ENCODE data around the gene ZNF546. TPM values are rescaled to one million over a fixed set of nuclear protein-coding genes. Genes with fewer than 3 reads are reported as not detected.

ZNF546 gene
- total RNA-seq, 2 donors from 2014 or later: 2.5 to 2.7 TPM

DNA sequence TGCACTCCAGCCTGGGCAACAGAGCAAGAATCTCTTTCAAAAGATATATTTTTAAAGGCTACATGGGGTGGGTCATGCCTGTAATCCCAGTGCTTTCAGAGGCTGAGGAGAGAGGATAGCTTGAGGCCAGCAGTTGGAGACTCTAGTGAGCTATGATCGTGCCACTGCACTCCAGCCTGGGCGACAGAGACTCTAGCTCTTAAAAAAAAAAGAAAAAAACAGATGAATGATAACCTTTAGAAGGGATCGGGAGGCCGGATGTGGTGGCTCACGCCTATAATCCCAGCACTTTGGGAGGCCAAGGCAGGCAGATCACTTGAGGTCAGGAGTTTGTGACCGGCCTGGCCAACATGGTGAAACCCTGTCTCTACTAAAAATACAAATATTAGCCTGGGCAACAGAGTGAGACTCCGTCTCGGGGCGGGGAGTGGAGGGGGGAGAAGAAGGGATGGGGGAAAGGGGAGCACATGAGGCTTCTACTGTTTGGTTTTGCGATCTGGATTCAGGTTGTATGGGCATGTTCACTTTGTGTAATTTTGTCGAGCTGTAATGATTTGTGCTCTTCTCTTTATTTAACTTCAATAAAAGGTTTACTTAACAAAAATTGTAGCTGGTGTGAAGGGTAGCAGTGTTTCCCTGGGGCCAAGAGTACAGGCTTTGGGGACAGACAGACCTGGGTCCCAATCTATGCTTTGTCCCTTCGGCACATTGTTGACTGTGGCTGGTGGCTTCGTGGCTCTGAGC is 27.0 kb upstream of the ZNF546 start:
- Mint-ChIP-seq H3K36me3 (ENCODE audit: low read depth) (peaks cover 13% of the 10 kb centered on the region), H3K27ac (peak overlapping the region; percentile 100), H3K4me1 (peaks cover 49% of the 10 kb centered on the region), H3K27me3 (no peaks in the 10 kb centered on the region), H3K4me3 (peak overlapping the region; percentile 99)
- no peak for ATAC-seq
- no peaks in the 10 kb centered on the region for H3K9me3 ChIP-seq (ENCODE audit: control insufficient read depth, low read length, poor library complexity, severe bottlenecking)
- no peak for DNase-seq

DNA sequence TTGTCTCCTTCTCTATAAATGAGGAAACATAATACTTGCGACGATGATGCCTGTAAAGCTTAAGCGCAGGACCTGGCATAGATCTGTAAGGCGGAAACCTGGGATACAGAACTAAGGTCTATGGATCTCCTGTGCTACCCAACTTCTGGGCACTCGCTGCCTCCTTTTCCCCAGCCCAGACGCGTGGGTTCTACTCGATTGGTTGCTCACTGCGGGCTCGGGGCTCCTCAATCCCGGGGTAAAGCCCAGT is 26.5 kb upstream of the ZNF546 start:
- Mint-ChIP-seq H3K36me3 (ENCODE audit: low read depth) (peaks cover 14% of the 10 kb centered on the region), H3K4me3 (peak overlapping the region; percentile 99), H3K27me3 (no peaks in the 10 kb centered on the region), H3K4me1 (peaks cover 49% of the 10 kb centered on the region), H3K27ac (peak overlapping the region; percentile 100)
- no peaks in the 10 kb centered on the region for H3K9me3 ChIP-seq (ENCODE audit: control insufficient read depth, low read length, poor library complexity, severe bottlenecking)
- ATAC-seq (peak; percentile 28), DNase-seq (no peak)

DNA sequence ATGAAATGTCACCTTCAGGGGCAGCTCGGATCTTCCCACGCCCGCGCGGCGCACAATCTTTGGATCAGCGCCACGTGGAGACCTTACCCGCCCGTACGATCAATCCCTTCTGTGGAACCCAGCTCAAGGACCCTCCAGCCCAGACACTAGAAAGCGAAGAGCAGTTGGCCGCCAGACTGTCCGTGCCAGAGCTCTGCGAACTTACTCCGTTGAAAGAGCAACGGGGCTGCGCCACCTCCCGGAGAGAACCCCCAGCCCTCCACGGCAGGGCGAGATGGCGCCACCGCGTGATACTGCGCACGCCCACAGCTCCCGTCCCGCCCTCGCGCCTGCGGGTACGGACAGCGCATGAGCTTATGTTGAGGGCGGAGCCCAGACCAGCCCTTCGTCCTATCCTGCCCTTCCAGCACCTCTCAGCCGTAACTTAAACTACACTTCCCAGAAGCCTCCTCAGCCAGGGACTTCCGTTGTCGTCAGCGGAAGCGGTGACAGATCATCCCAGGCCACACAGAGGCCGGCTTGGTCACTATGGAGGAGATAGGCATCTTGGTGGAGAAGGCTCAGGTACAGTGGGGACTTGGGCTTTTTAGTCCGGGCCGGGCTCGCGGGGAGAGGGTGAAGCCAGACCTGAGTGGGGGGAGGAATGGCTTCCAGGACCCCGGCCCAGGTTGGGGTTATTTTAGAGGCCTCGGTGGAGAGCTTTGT is 26.0 kb upstream of the ZNF546 start, which contains the start of gene PSMC4:
PSMC4 (plus strand) TSS at position 491 of the 705 bp plus-strand sequence; CDS start at position 529, 38 bp downstream.
- H3K4me1 Mint-ChIP-seq: peaks cover 49% of the 10 kb centered on the region
- H3K36me3 Mint-ChIP-seq (ENCODE audit: low read depth): peaks cover 18% of the 10 kb centered on the region
- ATAC-seq (peak; percentile 96), DNase-seq (peak; percentile 96 to 98 (median 97))
- peak within 1 kb of the TSS; percentile 100 for H3K27ac Mint-ChIP-seq
- peak within 1 kb of the TSS; percentile 99 for H3K4me3 Mint-ChIP-seq
- no peaks in the 10 kb centered on the region for H3K27me3 Mint-ChIP-seq
- no peaks in the 10 kb centered on the region for H3K9me3 ChIP-seq (ENCODE audit: control insufficient read depth, low read length, poor library complexity, severe bottlenecking)

DNA sequence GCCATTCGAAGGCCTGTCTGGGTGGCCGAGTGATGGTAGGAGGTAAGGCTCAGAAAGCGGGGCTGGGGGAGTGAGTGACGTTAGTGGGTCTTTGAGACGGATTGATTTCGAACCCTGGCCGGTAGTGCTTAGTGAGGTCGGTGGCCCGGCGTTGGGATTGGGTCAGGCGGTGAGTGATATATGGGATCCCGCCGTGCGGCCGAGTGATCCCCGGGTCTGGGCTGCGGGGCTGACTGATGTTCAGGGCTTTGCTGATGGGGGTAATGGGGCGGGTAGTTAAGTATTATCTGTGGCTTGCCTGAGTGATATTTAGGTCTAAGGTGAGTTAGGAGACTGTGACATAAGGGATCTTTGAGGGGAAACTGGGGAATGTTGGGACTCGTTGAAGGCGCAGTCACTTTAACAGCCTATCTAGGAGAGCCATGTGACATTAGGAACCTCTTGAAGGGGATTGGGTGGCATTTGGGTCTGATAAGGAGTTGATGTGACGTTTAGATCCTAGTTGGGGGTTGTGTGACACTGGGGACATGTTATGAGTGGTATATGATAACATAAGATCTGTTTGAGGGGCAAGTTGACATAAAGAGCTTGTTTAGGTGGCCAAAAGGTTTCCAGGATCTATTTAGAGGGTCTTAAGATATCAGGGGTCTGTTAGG is 25.4 kb upstream of the ZNF546 start:
- Mint-ChIP-seq H3K27ac (peak overlapping the region; percentile 100), H3K4me1 (peaks cover 49% of the 10 kb centered on the region), H3K4me3 (peak overlapping the region; percentile 99), H3K27me3 (no peaks in the 10 kb centered on the region), H3K36me3 (ENCODE audit: low read depth) (peaks cover 18% of the 10 kb centered on the region)
- DNase-seq (no peak), ATAC-seq (no peak)
- H3K9me3 ChIP-seq (ENCODE audit: control insufficient read depth, low read length, poor library complexity, severe bottlenecking): no peaks in the 10 kb centered on the region

DNA sequence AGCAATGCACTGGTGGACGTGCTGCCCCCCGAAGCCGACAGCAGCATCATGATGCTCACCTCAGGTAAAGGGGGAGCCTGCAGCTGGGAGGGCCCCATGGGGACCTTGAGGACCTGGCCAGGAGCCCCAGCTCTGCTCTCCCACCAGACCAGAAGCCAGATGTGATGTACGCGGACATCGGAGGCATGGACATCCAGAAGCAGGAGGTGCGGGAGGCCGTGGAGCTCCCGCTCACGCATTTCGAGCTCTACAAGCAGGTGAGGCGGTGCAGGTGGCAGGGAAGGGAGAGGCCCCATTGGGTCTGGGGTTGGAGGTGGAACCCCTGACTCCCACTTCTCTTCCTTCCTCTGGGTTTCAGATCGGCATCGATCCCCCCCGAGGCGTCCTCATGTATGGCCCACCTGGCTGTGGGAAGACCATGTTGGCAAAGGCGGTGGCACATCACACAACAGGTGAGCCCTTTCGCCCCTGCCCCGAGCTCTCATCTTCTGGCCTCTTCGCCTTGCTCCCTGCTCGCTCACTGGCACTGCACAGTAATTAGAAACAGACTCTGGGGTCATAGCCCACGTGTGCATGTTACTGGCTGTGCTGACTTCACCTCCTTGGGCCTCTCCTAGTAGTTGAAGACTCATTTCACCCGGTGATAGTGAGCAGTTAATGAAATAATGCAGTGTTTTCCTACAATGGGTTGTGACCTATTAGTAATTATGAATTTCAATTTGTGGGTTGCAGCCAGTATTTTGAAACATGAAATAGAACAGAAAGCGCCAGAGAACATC is 22.3 kb upstream of the ZNF546 start:
- DNase-seq (no peak), ATAC-seq (no peak)
- Mint-ChIP-seq H3K4me3 (no peak overlapping the region), H3K27ac (no peak overlapping the region), H3K36me3 (ENCODE audit: low read depth) (peaks cover 25% of the 10 kb centered on the region), H3K4me1 (peaks cover 37% of the 10 kb centered on the region), H3K27me3 (no peaks in the 10 kb centered on the region)
- no peaks in the 10 kb centered on the region for H3K9me3 ChIP-seq (ENCODE audit: control insufficient read depth, low read length, poor library complexity, severe bottlenecking)

DNA sequence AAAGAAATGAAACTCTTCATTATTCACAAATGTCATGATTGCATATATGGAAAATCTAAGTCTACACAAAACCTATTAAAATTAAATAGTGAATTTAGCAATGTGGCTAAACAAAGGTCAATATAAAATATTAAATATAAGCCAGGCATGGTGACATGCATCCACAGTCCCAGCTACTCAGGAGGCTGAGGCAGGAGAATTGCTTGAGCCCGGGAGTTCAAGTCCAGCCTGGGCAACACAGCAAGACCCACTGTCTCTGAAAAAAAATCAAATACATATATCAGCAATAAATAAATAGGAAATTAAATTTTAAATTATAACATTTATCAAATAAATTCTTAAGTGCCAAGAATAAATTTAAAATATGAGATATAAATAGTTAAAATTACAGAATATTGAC is 14.0 kb upstream of the ZNF546 start:
- Mint-ChIP-seq H3K27me3 (no peaks in the 10 kb centered on the region), H3K27ac (no peak overlapping the region), H3K36me3 (ENCODE audit: low read depth) (peaks cover 6% of the 10 kb centered on the region), H3K4me1 (peaks cover 5% of the 10 kb centered on the region), H3K4me3 (no peak overlapping the region)
- peaks cover 9% of the 10 kb centered on the region for H3K9me3 ChIP-seq (ENCODE audit: control insufficient read depth, low read length, poor library complexity, severe bottlenecking)
- ATAC-seq (no peak), DNase-seq (no peak)

DNA sequence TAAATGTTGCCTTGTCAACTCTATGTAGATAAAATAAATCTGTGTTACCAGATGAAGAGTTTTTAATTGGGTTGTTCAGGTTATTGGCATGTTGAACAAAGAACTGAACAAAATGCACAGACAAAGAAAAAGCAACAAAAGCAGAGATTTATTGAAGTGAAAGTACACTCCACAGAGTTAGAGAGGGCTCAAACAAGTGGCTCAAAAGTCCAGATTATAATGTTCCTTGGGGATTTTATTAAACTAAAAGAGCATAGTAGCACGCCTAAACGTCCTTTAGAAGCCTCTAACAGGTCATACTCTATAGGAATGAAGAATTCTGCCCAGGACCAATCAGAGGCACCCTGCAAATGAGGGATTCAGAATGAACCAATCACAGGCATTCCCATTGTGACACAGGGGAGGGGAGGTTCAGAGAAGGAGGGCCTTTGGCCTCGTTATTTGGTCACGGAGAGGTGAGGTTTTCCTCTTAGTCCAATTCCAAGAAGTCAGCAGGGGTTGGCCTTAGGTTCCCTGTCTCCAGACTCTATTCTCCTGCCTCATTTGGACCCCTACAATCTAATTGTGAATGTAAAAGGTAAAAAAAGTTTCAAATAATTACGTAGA is 13.1 kb upstream of the ZNF546 start:
- no peaks in the 10 kb centered on the region for H3K27me3 Mint-ChIP-seq

DNA sequence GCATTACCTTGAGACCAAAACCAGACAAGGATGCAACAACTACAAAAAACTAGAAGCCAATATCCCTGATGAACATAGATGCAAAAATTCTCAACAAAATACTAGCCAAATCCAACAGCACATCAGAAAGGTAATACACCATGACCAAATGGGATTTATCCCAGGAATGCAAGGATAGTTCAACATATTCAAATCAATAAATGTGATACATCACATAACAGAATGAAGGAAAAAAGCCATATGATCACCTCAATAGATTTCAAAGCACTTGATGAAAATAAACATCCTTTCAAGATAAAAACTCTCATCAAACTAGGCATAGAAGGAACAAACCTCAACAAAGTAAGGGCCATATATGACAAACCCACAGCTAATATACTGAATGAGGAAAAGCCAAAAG is 10.2 kb upstream of the ZNF546 start:
- peaks cover 9% of the 10 kb centered on the region for H3K9me3 ChIP-seq (ENCODE audit: control insufficient read depth, low read length, poor library complexity, severe bottlenecking)
- ATAC-seq: no peak
- peaks cover 11% of the 10 kb centered on the region for H3K4me1 Mint-ChIP-seq
- no peak overlapping the region for H3K27ac Mint-ChIP-seq
- H3K36me3 Mint-ChIP-seq (ENCODE audit: low read depth): no peaks in the 10 kb centered on the region
- H3K4me3 Mint-ChIP-seq: no peak overlapping the region
- H3K27me3 Mint-ChIP-seq: no peaks in the 10 kb centered on the region
- DNase-seq: no peak

More for the DNA sequence above, 13.1 kb upstream of the ZNF546 start:
- DNase-seq (no peak), ATAC-seq (no peak)
- Mint-ChIP-seq H3K4me1 (peaks cover 3% of the 10 kb centered on the region), H3K27ac (no peak overlapping the region), H3K36me3 (ENCODE audit: low read depth) (peaks cover 4% of the 10 kb centered on the region), H3K4me3 (no peak overlapping the region)
- peaks cover 9% of the 10 kb centered on the region for H3K9me3 ChIP-seq (ENCODE audit: control insufficient read depth, low read length, poor library complexity, severe bottlenecking)

DNA sequence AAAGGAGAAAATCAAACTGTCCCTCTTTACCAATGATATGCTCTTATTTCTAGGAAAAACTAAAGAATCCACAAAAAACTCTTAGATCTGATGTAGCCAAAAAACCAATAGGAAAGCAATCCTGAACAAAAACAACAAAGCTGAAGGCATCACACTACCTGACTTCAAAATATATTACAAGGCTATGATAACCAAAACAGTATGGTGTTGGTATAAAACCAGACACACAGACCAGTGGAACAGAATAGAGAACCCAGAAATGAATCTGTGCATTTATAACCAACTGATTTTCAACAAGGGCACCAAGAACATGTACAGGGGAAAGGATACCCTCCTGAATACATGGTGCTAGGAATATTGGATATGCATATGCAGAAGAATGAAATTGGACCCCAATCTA is 9.7 kb upstream of the ZNF546 start:
- Mint-ChIP-seq H3K4me3 (no peak overlapping the region), H3K27me3 (no peaks in the 10 kb centered on the region), H3K36me3 (ENCODE audit: low read depth) (no peaks in the 10 kb centered on the region), H3K27ac (no peak overlapping the region), H3K4me1 (peaks cover 15% of the 10 kb centered on the region)
- DNase-seq: no peak
- peaks cover 9% of the 10 kb centered on the region for H3K9me3 ChIP-seq (ENCODE audit: control insufficient read depth, low read length, poor library complexity, severe bottlenecking)
- no peak for ATAC-seq

DNA sequence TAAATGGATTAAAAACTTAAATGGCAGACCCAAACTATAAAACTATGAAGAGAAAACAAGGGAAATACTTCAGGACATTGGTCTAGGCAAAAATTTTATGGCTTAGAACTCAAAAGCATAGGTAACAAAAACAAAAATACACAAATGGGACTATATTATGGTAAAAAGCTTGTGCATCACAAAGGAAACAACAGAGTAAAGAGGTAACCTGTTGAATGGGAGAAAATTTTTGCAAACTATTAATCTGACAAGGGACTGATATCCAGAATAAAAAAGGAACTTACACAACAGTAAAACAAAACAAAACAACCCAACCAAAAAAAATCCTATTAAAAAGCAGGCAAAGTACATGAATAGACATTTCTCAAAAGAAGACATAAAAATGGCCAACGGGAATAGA is 9.3 kb upstream of the ZNF546 start:
- Mint-ChIP-seq H3K27me3 (no peaks in the 10 kb centered on the region), H3K36me3 (ENCODE audit: low read depth) (no peaks in the 10 kb centered on the region), H3K4me3 (no peak overlapping the region), H3K27ac (no peak overlapping the region), H3K4me1 (peaks cover 17% of the 10 kb centered on the region)
- H3K9me3 ChIP-seq (ENCODE audit: control insufficient read depth, low read length, poor library complexity, severe bottlenecking): peaks cover 9% of the 10 kb centered on the region
- ATAC-seq (no peak), DNase-seq (no peak)

DNA sequence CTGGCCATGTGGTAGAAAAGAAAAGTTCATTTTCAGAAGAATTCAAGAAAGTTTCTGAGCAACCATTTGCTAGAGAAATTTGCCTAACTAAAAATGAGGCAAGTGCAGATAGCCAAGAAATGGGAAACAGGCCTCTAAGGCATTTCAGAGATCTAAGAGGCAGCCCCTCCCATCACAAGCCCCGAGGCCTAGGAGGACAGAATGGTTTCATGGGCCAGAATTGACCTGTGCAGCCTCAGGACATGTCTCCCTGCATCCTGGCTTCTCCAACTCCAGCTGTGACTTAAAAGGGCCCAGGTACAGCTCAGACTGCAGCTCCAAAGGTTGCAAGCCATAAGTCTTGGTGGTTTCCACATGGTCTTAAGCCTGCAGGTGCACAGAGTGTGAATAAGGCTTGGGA is 3.3 kb upstream of the ZNF546 start:
- no peaks in the 10 kb centered on the region for H3K27me3 Mint-ChIP-seq
- H3K4me3 Mint-ChIP-seq: no peak overlapping the region
- no peak overlapping the region for H3K27ac Mint-ChIP-seq
- DNase-seq (no peak), ATAC-seq (no peak)
- H3K4me1 Mint-ChIP-seq: peaks cover 34% of the 10 kb centered on the region
- H3K36me3 Mint-ChIP-seq (ENCODE audit: low read depth): peaks cover 5% of the 10 kb centered on the region
- H3K9me3 ChIP-seq (ENCODE audit: control insufficient read depth, low read length, poor library complexity, severe bottlenecking): no peaks in the 10 kb centered on the region

DNA sequence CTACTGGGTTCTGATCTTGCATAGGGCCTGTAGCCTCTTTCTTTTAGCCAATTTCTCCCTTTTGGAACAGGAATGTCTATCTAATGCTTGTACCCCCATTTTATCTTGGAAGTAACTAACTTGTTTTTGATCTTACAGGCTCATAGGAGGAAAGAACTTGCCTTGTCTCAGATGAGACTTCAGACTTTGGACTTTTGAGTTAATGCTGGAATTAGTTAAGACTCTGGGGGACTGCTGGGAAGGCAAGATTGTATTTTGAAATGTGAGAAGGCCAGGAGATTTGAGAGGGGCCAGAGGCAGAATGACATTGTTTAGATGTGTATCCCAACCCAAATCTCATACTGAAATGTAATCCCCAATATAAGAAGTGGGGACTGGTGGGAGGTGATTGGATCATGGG is 2.5 kb upstream of the ZNF546 start:
- Mint-ChIP-seq H3K27ac (no peak overlapping the region), H3K4me1 (peaks cover 32% of the 10 kb centered on the region), H3K36me3 (ENCODE audit: low read depth) (peaks cover 5% of the 10 kb centered on the region), H3K4me3 (no peak overlapping the region), H3K27me3 (no peaks in the 10 kb centered on the region)
- no peaks in the 10 kb centered on the region for H3K9me3 ChIP-seq (ENCODE audit: control insufficient read depth, low read length, poor library complexity, severe bottlenecking)
- ATAC-seq (no peak), DNase-seq (no peak)

DNA sequence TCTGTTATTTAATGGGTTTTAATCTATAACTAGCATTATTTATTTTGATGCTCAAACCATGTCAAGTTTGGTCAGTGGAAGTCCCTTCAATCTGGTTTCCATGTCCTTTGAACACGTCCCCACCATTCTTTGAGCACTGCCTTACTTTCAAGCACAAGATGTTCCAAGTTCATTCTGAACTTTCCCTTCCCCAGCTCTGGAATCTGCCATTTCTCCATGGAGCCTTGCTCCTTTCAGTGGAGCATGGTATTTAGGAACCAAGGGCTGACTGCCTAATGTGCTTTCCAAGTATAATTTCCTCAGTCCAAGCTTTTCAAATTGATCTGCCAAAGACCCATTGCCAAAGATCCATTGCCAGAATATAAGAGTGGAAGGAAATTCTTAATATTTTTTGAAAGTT is 1.1 kb upstream of the ZNF546 start:
- Mint-ChIP-seq H3K4me3 (peak overlapping the region; percentile 96), H3K27me3 (no peaks in the 10 kb centered on the region), H3K36me3 (ENCODE audit: low read depth) (peaks cover 5% of the 10 kb centered on the region), H3K27ac (peak overlapping the region; percentile 99), H3K4me1 (peaks cover 23% of the 10 kb centered on the region)
- DNase-seq (no peak), ATAC-seq (no peak)
- H3K9me3 ChIP-seq (ENCODE audit: control insufficient read depth, low read length, poor library complexity, severe bottlenecking): no peaks in the 10 kb centered on the region

All from T-helper 17 cell (primary cell).